Fibroblast of mammary gland (primary cell): ENCODE measurements around the gene TXNDC16.
"Not testable (repeated sequence)": the region's sequence is repeated elsewhere in the genome, so short reads cannot be mapped to it uniquely, and the experiment has no call there.

ENCODE experiments used
- DNase-seq: peaks from one replicate; pipeline ENCODE4 v3.0.0-alpha.2; 2010; ENCODE audit warnings: low read depth
- H3K4me3 ChIP-seq: 2 replicates; pipeline ENCODE4 v1.5.1; 2011; ENCODE audit warnings: low read depth, mild to moderate bottlenecking, low read length, moderate library complexity; ENCODE audit not compliant: control insufficient read depth
- TF ChIP-seq, protein P1 (sequence below): conservative IDR thresholded peaks from 2 replicates; pipeline ENCODE4 v1.5.1; 2011; ENCODE audit warnings: low read depth, low read length, inconsistent platforms; ENCODE audit not compliant: control insufficient read depth, insufficient read depth

The TXNDC16 gene

GRCh38 chr14:52472728-52473127 lies 79.6 kb downstream of the TXNDC16 start:
- no peak overlapping the region for H3K4me3 ChIP-seq
- DNase-seq: no peak
- TF ChIP-seq, protein P1, sequence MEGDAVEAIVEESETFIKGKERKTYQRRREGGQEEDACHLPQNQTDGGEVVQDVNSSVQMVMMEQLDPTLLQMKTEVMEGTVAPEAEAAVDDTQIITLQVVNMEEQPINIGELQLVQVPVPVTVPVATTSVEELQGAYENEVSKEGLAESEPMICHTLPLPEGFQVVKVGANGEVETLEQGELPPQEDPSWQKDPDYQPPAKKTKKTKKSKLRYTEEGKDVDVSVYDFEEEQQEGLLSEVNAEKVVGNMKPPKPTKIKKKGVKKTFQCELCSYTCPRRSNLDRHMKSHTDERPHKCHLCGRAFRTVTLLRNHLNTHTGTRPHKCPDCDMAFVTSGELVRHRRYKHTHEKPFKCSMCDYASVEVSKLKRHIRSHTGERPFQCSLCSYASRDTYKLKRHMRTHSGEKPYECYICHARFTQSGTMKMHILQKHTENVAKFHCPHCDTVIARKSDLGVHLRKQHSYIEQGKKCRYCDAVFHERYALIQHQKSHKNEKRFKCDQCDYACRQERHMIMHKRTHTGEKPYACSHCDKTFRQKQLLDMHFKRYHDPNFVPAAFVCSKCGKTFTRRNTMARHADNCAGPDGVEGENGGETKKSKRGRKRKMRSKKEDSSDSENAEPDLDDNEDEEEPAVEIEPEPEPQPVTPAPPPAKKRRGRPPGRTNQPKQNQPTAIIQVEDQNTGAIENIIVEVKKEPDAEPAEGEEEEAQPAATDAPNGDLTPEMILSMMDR: no peak

GRCh38 chr14:52472251-52472650 lies 80.1 kb downstream of the TXNDC16 start:
- not testable (repeated sequence) for DNase-seq, H3K4me3 ChIP-seq

DNA sequence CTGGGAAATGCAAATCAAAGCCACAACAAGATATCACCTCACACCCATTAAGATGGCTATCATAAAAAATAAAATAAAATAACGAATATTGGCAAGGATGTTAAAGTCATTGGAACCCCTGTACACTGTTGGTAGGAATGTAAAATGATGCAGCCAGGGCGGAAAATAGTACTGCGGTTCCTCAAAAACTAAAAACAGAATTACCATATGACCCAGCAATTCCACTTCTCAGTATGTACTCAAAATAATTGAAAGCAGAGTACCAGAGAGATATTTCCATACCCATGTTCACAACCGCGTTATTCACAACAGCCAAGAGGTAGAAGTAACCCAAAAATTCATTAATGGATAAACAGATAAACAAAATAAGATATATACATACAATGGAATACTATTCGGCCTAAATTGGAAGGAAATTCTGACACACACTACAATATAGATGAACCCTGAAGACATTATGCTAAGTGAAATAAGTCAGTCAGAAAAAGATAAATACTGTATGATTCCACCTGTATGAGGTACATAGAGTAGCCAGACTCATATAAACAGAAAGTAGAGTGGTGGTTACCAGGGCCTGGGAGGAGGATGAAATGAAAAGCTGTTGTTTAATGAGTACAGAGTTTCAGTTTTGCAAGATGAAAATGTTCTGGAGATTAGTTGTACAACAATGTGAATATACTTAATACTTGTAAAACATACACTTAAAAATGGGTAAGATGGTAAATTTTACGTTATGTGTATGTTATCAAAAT lies 84.6 kb downstream of the TXNDC16 start:
- H3K4me3 ChIP-seq: no peak overlapping the region
- TF ChIP-seq, protein P1: no peak
- DNase-seq: no peak

DNA sequence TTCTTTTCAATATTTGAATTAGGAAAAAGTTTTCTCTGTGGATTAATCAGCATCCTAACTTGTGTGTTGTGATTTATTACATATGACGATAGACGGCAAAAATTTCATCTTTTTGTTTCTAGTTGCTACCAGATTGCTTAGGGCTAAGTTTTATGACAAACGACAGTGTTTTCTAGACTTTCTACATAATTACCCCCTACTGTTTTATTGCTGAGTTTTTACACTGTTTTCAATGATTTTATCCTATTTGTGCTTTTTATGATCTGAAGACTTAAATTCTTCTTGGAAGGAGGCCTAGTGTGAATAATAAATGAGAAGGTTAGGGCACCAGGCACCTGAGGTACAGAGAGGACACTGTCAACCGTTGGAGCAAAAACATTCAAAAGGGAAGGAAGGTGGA lies 88.1 kb downstream of the TXNDC16 start:
- no peak for DNase-seq
- TF ChIP-seq, protein P1: no peak
- no peak overlapping the region for H3K4me3 ChIP-seq

- no peak for DNase-seq
- TF ChIP-seq, protein P1: no peak
- H3K4me3 ChIP-seq: no peak overlapping the region
Measured at GRCh38 chr14:52463375-52463774, 88.9 kb downstream of the TXNDC16 start.

- no peak for DNase-seq
- H3K4me3 ChIP-seq: no peak overlapping the region
- TF ChIP-seq, protein P1: no peak
Measured at GRCh38 chr14:52461721-52462120, 90.6 kb downstream of the TXNDC16 start.

DNA sequence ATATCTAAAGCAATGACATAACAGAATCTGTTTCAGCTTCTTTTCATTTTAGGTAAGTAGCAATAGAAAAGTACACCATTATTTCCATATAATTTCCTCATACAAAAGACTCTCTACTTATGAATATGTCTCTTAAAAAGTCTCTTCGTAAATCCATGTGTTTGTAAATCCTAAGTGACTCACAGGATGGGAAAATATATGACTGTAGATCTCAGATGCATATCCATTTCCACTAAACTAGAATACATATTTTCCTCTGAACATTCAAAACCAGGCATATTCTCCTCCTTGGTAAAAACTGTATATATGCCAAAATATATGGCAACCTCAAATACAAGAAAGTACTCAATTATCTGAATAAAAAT lies 93.6 kb downstream of the TXNDC16 start:
- no peak overlapping the region for H3K4me3 ChIP-seq
- TF ChIP-seq, protein P1: no peak
- peak; percentile 70 for DNase-seq
